ENCODE data around the gene SYT2.
"Not testable (repeated sequence)": the region's sequence is repeated elsewhere in the genome, so short reads cannot be mapped to it uniquely, and the experiment has no call there.

The SYT2 gene

GRCh38 chr1:202644219-202645096 lies 65.8 kb downstream of the SYT2 start:
- WGBS (ENCODE audit: insufficient coverage, insufficient read length): no CpG with 5 or more reads among the region's 22 CpGs
- H3K27me3 ChIP-seq (ENCODE audit: control insufficient read depth, insufficient read depth, low read length): peaks cover 6% of the 10 kb centered on the region; the same call in 1 of the 2 replicates

GRCh38 chr1:202643397-202644218 lies 66.6 kb downstream of the SYT2 start:
- Histone ChIP-seq H3K27me3 (ENCODE audit: control insufficient read depth, insufficient read depth, low read length) (peaks cover 6% of the 10 kb centered on the region; the same call in 1 of the 2 replicates), H3K9me3 (ENCODE audit: control insufficient read depth, insufficient read depth, low read length) (no peaks in the 10 kb centered on the region), H3K4me3 (ENCODE audit: low read length) (peak overlapping the region; percentile 92), H3K36me3 (ENCODE audit: control insufficient read depth, insufficient read depth, low read length) (no peaks in the 10 kb centered on the region; the same call in 1 of the 2 replicates), H3K4me1 (ENCODE audit: control insufficient read depth, insufficient read depth, low read length) (peaks cover 5% of the 10 kb centered on the region), H3K27ac (ENCODE audit: low read length) (no peak overlapping the region)
- WGBS (ENCODE audit: insufficient coverage, insufficient read length): no CpG with 5 or more reads among the region's 55 CpGs
- DNase-seq (ENCODE audit: low read depth, low spot score): no peak

More at GRCh38 chr1:202644219-202645096, 65.8 kb downstream of the SYT2 start:
- H3K27ac ChIP-seq (ENCODE audit: low read length): no peak overlapping the region
- no peaks in the 10 kb centered on the region; the same call in 1 of the 2 replicates for H3K36me3 ChIP-seq (ENCODE audit: control insufficient read depth, insufficient read depth, low read length)
- H3K4me1 ChIP-seq (ENCODE audit: control insufficient read depth, insufficient read depth, low read length): peaks cover 5% of the 10 kb centered on the region
- peak overlapping the region; percentile 92; the same call in 1 of the 2 replicates for H3K4me3 ChIP-seq (ENCODE audit: low read length)
- H3K9me3 ChIP-seq (ENCODE audit: control insufficient read depth, insufficient read depth, low read length): no peaks in the 10 kb centered on the region
- no peak for DNase-seq (ENCODE audit: low read depth, low spot score)

- H3K27me3 ChIP-seq (ENCODE audit: control insufficient read depth, insufficient read depth, low read length): peaks cover 6% of the 10 kb centered on the region; the same call in 1 of the 2 replicates
- no CpG with 5 or more reads among the region's 58 CpGs for WGBS (ENCODE audit: insufficient coverage, insufficient read length)
- DNase-seq (ENCODE audit: low read depth, low spot score): no peak
- peaks cover 8% of the 10 kb centered on the region for H3K4me1 ChIP-seq (ENCODE audit: control insufficient read depth, insufficient read depth, low read length)
- H3K4me3 ChIP-seq (ENCODE audit: low read length): peak overlapping the region; percentile 36
- H3K27ac ChIP-seq (ENCODE audit: low read length): no peak overlapping the region
- H3K9me3 ChIP-seq (ENCODE audit: control insufficient read depth, insufficient read depth, low read length): no peaks in the 10 kb centered on the region
- no peaks in the 10 kb centered on the region; the same call in 1 of the 2 replicates for H3K36me3 ChIP-seq (ENCODE audit: control insufficient read depth, insufficient read depth, low read length)
These were observed 67.5 kb downstream of the SYT2 start for GRCh38 chr1:202642619-202643291.

GRCh38 chr1:202642212-202642611 lies 68.0 kb downstream of the SYT2 start:
- no peak overlapping the region for H3K27ac ChIP-seq (ENCODE audit: low read length)
- no peaks in the 10 kb centered on the region for H3K9me3 ChIP-seq (ENCODE audit: control insufficient read depth, insufficient read depth, low read length)
- no CpG with 5 or more reads among the region's 20 CpGs for WGBS (ENCODE audit: insufficient coverage, insufficient read length)
- H3K36me3 ChIP-seq (ENCODE audit: control insufficient read depth, insufficient read depth, low read length): no peaks in the 10 kb centered on the region; the same call in 1 of the 2 replicates
- peak overlapping the region; percentile 36 for H3K4me3 ChIP-seq (ENCODE audit: low read length)
- DNase-seq (ENCODE audit: low read depth, low spot score): no peak
- H3K27me3 ChIP-seq (ENCODE audit: control insufficient read depth, insufficient read depth, low read length): peaks cover 6% of the 10 kb centered on the region; the same call in 1 of the 2 replicates
- H3K4me1 ChIP-seq (ENCODE audit: control insufficient read depth, insufficient read depth, low read length): peaks cover 8% of the 10 kb centered on the region

- Histone ChIP-seq H3K27me3 (ENCODE audit: control insufficient read depth, insufficient read depth, low read length) (peaks cover 6% of the 10 kb centered on the region; the same call in 1 of the 2 replicates), H3K4me1 (ENCODE audit: control insufficient read depth, insufficient read depth, low read length) (peaks cover 6% of the 10 kb centered on the region)
- no CpG with 5 or more reads among the region's 9 CpGs for WGBS (ENCODE audit: insufficient coverage, insufficient read length)
These were observed 70.8 kb downstream of the SYT2 start for GRCh38 chr1:202639500-202639899.

GRCh38 chr1:202638701-202639305 lies 71.5 kb downstream of the SYT2 start:
- WGBS (ENCODE audit: insufficient coverage, insufficient read length): no CpG with 5 or more reads among the region's 9 CpGs
- H3K36me3 ChIP-seq (ENCODE audit: control insufficient read depth, insufficient read depth, low read length); DNase-seq (ENCODE audit: low read depth, low spot score); H3K4me1 ChIP-seq (ENCODE audit: control insufficient read depth, insufficient read depth, low read length); H3K9me3 ChIP-seq (ENCODE audit: control insufficient read depth, insufficient read depth, low read length); H3K4me3 ChIP-seq (ENCODE audit: low read length); H3K27me3 ChIP-seq (ENCODE audit: control insufficient read depth, insufficient read depth, low read length); H3K27ac ChIP-seq (ENCODE audit: low read length): not testable (repeated sequence)

More at GRCh38 chr1:202639500-202639899, 70.8 kb downstream of the SYT2 start:
- no peak for DNase-seq (ENCODE audit: low read depth, low spot score)
- no peaks in the 10 kb centered on the region for H3K9me3 ChIP-seq (ENCODE audit: control insufficient read depth, insufficient read depth, low read length)
- H3K27ac ChIP-seq (ENCODE audit: low read length): no peak overlapping the region
- H3K4me3 ChIP-seq (ENCODE audit: low read length): no peak overlapping the region
- H3K36me3 ChIP-seq (ENCODE audit: control insufficient read depth, insufficient read depth, low read length): no peaks in the 10 kb centered on the region; the same call in 1 of the 2 replicates

GRCh38 chr1:202638019-202638700 lies 72.1 kb downstream of the SYT2 start:
- H3K4me3 ChIP-seq (ENCODE audit: low read length): no peak overlapping the region
- no CpG with 5 or more reads among the region's 7 CpGs for WGBS (ENCODE audit: insufficient coverage, insufficient read length)

GRCh38 chr1:202637321-202638018 lies 72.8 kb downstream of the SYT2 start:
- H3K36me3 ChIP-seq (ENCODE audit: control insufficient read depth, insufficient read depth, low read length); H3K9me3 ChIP-seq (ENCODE audit: control insufficient read depth, insufficient read depth, low read length); DNase-seq (ENCODE audit: low read depth, low spot score); H3K27me3 ChIP-seq (ENCODE audit: control insufficient read depth, insufficient read depth, low read length); H3K4me3 ChIP-seq (ENCODE audit: low read length); H3K4me1 ChIP-seq (ENCODE audit: control insufficient read depth, insufficient read depth, low read length); H3K27ac ChIP-seq (ENCODE audit: low read length): not testable (repeated sequence)
- no CpG with 5 or more reads among the region's 16 CpGs for WGBS (ENCODE audit: insufficient coverage, insufficient read length)

More at GRCh38 chr1:202638019-202638700, 72.1 kb downstream of the SYT2 start:
- Histone ChIP-seq H3K27me3 (ENCODE audit: control insufficient read depth, insufficient read depth, low read length) (peaks cover 6% of the 10 kb centered on the region; the same call in 1 of the 2 replicates), H3K27ac (ENCODE audit: low read length) (no peak overlapping the region), H3K36me3 (ENCODE audit: control insufficient read depth, insufficient read depth, low read length) (no peaks in the 10 kb centered on the region; the same call in 1 of the 2 replicates), H3K4me1 (ENCODE audit: control insufficient read depth, insufficient read depth, low read length) (peaks cover 6% of the 10 kb centered on the region), H3K9me3 (ENCODE audit: control insufficient read depth, insufficient read depth, low read length) (no peaks in the 10 kb centered on the region)
- DNase-seq (ENCODE audit: low read depth, low spot score): no peak

- not testable (repeated sequence) for H3K4me3 ChIP-seq (ENCODE audit: low read length); H3K27me3 ChIP-seq (ENCODE audit: control insufficient read depth, insufficient read depth, low read length); H3K9me3 ChIP-seq (ENCODE audit: control insufficient read depth, insufficient read depth, low read length); H3K4me1 ChIP-seq (ENCODE audit: control insufficient read depth, insufficient read depth, low read length); H3K36me3 ChIP-seq (ENCODE audit: control insufficient read depth, insufficient read depth, low read length); DNase-seq (ENCODE audit: low read depth, low spot score); H3K27ac ChIP-seq (ENCODE audit: low read length)
- WGBS (ENCODE audit: insufficient coverage, insufficient read length): no CpG with 5 or more reads among the region's 3 CpGs
These were observed 74.1 kb downstream of the SYT2 start for GRCh38 chr1:202636171-202636570.
